WERI-Rb-1 (cell line): ENCODE measurements around the gene NAV2.
"Not testable (repeated sequence)": the region's sequence is repeated elsewhere in the genome, so short reads cannot be mapped to it uniquely, and the experiment has no call there.

Experiments used
- DNase-seq: peaks from one replicate; pipeline ENCODE4 v3.0.0-alpha.2; 2020
- H3K27ac ChIP-seq: fragments of 250-450 bp; sonication (Bioruptor Pico); 2 replicates; pipeline ENCODE4 v1.5.1; 2020; ENCODE audit warnings: mild to moderate bottlenecking, moderate library complexity
- H3K27me3 ChIP-seq: fragments of 250-450 bp; sonication (Bioruptor Pico); 2 replicates; pipeline ENCODE4 v1.5.1; 2021; ENCODE audit warnings: mild to moderate bottlenecking, low read depth, moderate library complexity; ENCODE audit not compliant: insufficient read depth, severe bottlenecking
- H3K36me3 ChIP-seq: fragments of 250-450 bp; sonication (Bioruptor Pico); 2 replicates; pipeline ENCODE4 v1.5.1; 2020; ENCODE audit warnings: mild to moderate bottlenecking, moderate library complexity
- H3K4me3 ChIP-seq: 2 replicates; pipeline ENCODE4 v1.5.1; 2011; ENCODE audit warnings: low read depth, mild to moderate bottlenecking, control low read depth, low read length
- H3K9me3 ChIP-seq: fragments of 250-450 bp; sonication (Bioruptor Pico); 2 replicates; pipeline ENCODE4 v1.5.1; 2021; ENCODE audit warnings: mild to moderate bottlenecking, moderate library complexity; ENCODE audit not compliant: severe bottlenecking
- CTCF ChIP-seq: IDR thresholded peaks from 2 replicates; pipeline ENCODE4 v1.5.1; 2011; ENCODE audit warnings: low read depth, mild to moderate bottlenecking, control low read depth, inconsistent platforms, low read length

Gene NAV2

GRCh38 chr11:20000351-20001134, 287.9 kb downstream of the NAV2 start:
- H3K27ac ChIP-seq, result peak overlapping the region; percentile 49

GRCh38 chr11:20002312-20003216, 289.9 kb downstream of the NAV2 start:
- H3K36me3 ChIP-seq, result no peaks in the 10 kb centered on the region
- no peak for DNase-seq
- H3K9me3 ChIP-seq, result no peaks in the 10 kb centered on the region
- TF ChIP-seq CTCF, result no peak
- H3K4me3 ChIP-seq, result no peak overlapping the region
- H3K27ac ChIP-seq, result peak overlapping the region; percentile 86
- H3K27me3 ChIP-seq, result no peaks in the 10 kb centered on the region

More at GRCh38 chr11:20000351-20001134, 287.9 kb downstream of the NAV2 start:
- Histone ChIP-seq H3K36me3 (no peaks in the 10 kb centered on the region), H3K27me3 (no peaks in the 10 kb centered on the region), H3K4me3 (no peak overlapping the region), H3K9me3 (no peaks in the 10 kb centered on the region)
- TF ChIP-seq CTCF, result 0 out of 2 replicates have a peak, but pooled peaks have one; percentile 0
- DNase-seq, result peak; percentile 60

- Histone ChIP-seq H3K27me3 (no peaks in the 10 kb centered on the region), H3K9me3 (no peaks in the 10 kb centered on the region), H3K27ac (peak overlapping the region; percentile 86), H3K4me3 (no peak overlapping the region), H3K36me3 (no peaks in the 10 kb centered on the region)
- DNase-seq, result no peak
- no peak for TF ChIP-seq CTCF
Measured at GRCh38 chr11:20003351-20003750, 290.7 kb downstream of the NAV2 start.

GRCh38 chr11:20004866-20005265, 292.2 kb downstream of the NAV2 start:
- no peak for TF ChIP-seq CTCF
- no peak for DNase-seq
- peak overlapping the region; percentile 86 for H3K27ac ChIP-seq
- no peak overlapping the region for H3K4me3 ChIP-seq
- no peaks in the 10 kb centered on the region for H3K9me3 ChIP-seq
- H3K27me3 ChIP-seq, result no peaks in the 10 kb centered on the region
- no peaks in the 10 kb centered on the region for H3K36me3 ChIP-seq

GRCh38 chr11:20005747-20006146, 293.1 kb downstream of the NAV2 start:
- DNase-seq, result peak; percentile 87
- Histone ChIP-seq H3K27ac (peak overlapping the region; percentile 86), H3K4me3 (no peak overlapping the region), H3K9me3 (no peaks in the 10 kb centered on the region), H3K27me3 (no peaks in the 10 kb centered on the region), H3K36me3 (no peaks in the 10 kb centered on the region)
- no peak for TF ChIP-seq CTCF

GRCh38 chr11:20006618-20007017, 294.0 kb downstream of the NAV2 start:
- H3K27me3 ChIP-seq, DNase-seq, H3K36me3 ChIP-seq, H3K4me3 ChIP-seq, H3K9me3 ChIP-seq: not testable (repeated sequence)
- H3K27ac ChIP-seq, result peak overlapping the region; percentile 86
